HG03095 (cell line): Measurements from ENCODE around the gene POLR2J3.
"Not testable (repeated sequence)": the region's sequence is repeated elsewhere in the genome, so short reads cannot be mapped to it uniquely, and the experiment has no call there.

Experiments used
- ATAC-seq: cut with Tn5 transposase; IDR thresholded peaks from one replicate; pipeline ENCODE4 v1.9.1; 2021; ENCODE audit warnings: moderate library complexity; ENCODE audit not compliant: unreplicated experiment

The POLR2J3 gene

DNA sequence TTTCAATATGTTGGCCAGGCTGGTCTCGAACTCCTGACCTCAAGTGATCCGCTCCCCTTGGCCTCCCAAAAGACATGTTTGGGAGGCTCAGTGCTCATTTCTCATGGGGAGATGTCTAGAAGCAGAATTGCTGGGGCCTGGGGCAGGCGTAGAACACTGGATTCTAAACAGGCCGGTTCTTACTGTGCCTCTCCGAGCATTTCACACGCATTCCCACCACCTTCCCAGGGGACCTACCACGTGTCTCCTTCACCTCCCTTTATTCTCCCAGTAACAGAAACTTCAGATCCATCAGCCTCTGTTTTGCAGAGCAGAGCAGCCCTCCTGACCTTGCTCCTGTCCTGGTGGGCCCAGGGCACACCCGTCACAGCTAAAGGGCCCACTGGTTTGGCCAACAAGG, 45.2 kb downstream of the POLR2J3 start:
- ATAC-seq = not testable (repeated sequence)

DNA sequence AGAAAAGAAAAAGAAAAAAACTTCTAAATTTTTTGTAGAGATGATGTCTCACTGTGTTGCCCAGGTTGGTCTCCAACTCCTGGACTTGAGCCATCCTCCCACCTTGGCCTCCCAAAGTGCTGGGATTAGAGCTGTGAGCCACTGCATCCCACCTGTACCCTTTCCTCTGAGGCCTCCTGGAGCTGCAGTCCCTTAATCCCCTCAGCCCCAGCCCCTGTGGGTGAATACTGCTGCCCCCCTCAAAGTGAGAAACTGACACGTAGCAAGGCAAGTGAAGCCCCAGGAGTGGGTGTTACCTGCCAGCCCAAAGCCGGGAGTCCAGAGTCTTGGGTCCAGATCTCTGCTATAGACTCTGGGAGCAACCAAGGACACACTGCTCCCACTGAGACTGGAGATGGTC, 47.6 kb downstream of the POLR2J3 start:
- ATAC-seq = not testable (repeated sequence)

GRCh38 chr7:102520797-102521196, 51.6 kb downstream of the POLR2J3 start:
- not testable (repeated sequence) for ATAC-seq

DNA sequence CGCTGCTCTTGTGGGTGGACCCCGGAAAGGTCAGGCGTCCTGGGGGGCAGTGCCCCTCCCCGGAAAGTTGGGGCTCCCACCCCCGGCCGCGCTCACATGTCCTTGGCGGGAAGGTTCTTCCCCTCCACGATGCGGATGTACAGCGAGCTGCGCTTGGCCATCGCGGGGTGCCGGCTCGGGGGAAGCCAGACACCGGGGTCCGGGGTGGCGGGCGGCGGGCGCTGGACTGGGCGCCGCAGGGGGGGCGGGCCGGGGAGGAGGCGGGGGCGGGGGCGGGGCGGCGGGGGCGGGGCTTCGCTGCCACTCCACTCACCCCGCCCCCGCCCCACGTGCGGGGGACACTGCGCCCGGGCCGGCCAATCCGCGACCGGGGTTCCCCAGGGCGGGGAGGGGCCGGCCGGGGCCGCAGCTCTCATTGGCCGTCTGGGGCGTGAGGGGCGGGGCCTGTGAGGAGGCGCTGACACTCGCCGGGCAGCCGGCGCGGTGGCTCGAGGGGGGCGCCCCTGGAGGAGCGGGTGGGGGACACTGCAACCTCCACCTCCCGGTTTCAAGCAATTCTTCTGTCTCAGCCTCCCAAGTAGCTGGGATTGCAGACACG, 54.7 kb downstream of the POLR2J3 start, which contains the start of gene RASA4B:
Gene RASA4B, minus strand, starts transcription at position 228 of the 598 bp plus-strand sequence. Its CDS starts 67 bp downstream, at position 161.
- peak; percentile 60 for ATAC-seq
